ENCODE results near the gene USHBP1. TPM values are rescaled to one million over a fixed set of nuclear protein-coding genes. Genes with fewer than 3 reads are reported as not detected.

The USHBP1 gene
- total and polyA plus RNA-seq, 2 of the 13 experiments (the other 11 are each of a cell fraction or from before 2014, with no cell fraction given) = 0.15 to 1.5 TPM

- intact Hi-C loops (cut with micrococcal nuclease; ENCODE audit: unreplicated experiment) = loop anchor here (5.0 kb wide), 1 partner anchor 42 kb away; the partner anchor contains the start of gene BABAM1
- ChIA-PET POLR2A (interaction anchor here (1.3 to 8.5 kb wide), 8 partner anchors 10 to 80 kb away, joined by 3 to 178 read pairs (median 22); partner anchors contain the start of genes ABHD8, BABAM1, MRPL34 and NR2F6), CTCF (ENCODE audit: low intra/inter-chr PET ratio, low total read pairs) (no interaction called here)
- in situ Hi-C loops (cut with HindIII; ENCODE audit: extremely low pct_ligation_motif_present, low pct_unique_long_range_greater_than_20kb) = no loop called here
- Histone ChIP-seq H3K4me3 (replicated peaks in 1 of 3; ENCODE audit: insufficient read depth in 1 of 3, low read depth in 2 of 3, low read length in 3 of 3) (peak overlapping the region in 1 of 3 experiments; percentile 79; a peak in 1 of 6 replicates), H3K27me3 (ENCODE audit: control insufficient read depth in 1 of 2, insufficient read depth in 2 of 2, low read length in 2 of 2) (no peaks in the 10 kb centered on the region; a peak in 1 of 5 replicates), H3K4me1 (ENCODE audit: insufficient read depth, low read length) (peaks cover 33% of the 10 kb centered on the region), H3K9me3 (ENCODE audit: low read length) (no peaks in the 10 kb centered on the region), H3K4me2 (ENCODE audit: low read depth, low read length) (no peak overlapping the region), H3K36me3 (replicated peaks in 1 of 2; ENCODE audit: control insufficient read depth in 1 of 2, insufficient read depth in 2 of 2, low read length in 2 of 2) (peaks cover 2 to 7% of the 10 kb centered on the region in 2 experiments; a peak in 3 of 5 replicates), H3K9ac (ENCODE audit: insufficient read depth, low read depth, low read length) (no peak overlapping the region), H3K79me2 (ENCODE audit: insufficient read depth, low read length) (peaks cover 13% of the 10 kb centered on the region), H3K27ac (ENCODE audit: extremely low read length, insufficient read depth, low read length) (no peak overlapping the region), H2AFZ (ENCODE audit: low read length) (no peak overlapping the region), H4K20me1 (ENCODE audit: insufficient read depth, low read length) (no peaks in the 10 kb centered on the region)
- FAIRE-seq (no peak), ATAC-seq (no peak), DNase-seq (ENCODE audit: low spot score) (no peak)
- BruUV-seq (replicated peaks) = no TSS peak
- TF ChIP-seq ZBTB14 (CRISPR knock-in tag; IDR thresholded peaks at IDR 0.05) (no peak), ZNF770 (CRISPR knock-in tag; IDR thresholded peaks at IDR 0.05) (peak; percentile 74), MLLT10 (CRISPR knock-in tag; IDR thresholded peaks at IDR 0.05) (no peak)
- 88% methylated on average over 10 of the region's 10 CpGs for WGBS (ENCODE audit: low lambda C conversion rate)
Measured at GRCh38 chr19:17225053-17225452, 39.5 kb downstream of the USHBP1 start.

Measured in HepG2 (cell line).